ENCODE measurements around the gene ZNF778. TPM values are rescaled to one million over a fixed set of nuclear protein-coding genes. Genes with fewer than 3 reads are reported as not detected.

The ZNF778 gene
- polyA plus RNA-seq, 4 donors = 5.0 to 6.1 (median 5.3) TPM

GRCh38 chr16:89273741-89274472 lies 56.4 kb downstream of the ZNF778 start:
- no peak for DNase-seq (ENCODE audit: low read depth in 4 of 4, low spot score in 3 of 4)

GRCh38 chr16:89274561-89275283 lies 57.2 kb downstream of the ZNF778 start:
- no peak for DNase-seq (ENCODE audit: low read depth in 4 of 4, low spot score in 3 of 4)

GRCh38 chr16:89275284-89275584 lies 57.7 kb downstream of the ZNF778 start:
- DNase-seq (ENCODE audit: low read depth in 4 of 4, low spot score in 3 of 4) = no peak

GRCh38 chr16:89275837-89276720 lies 58.6 kb downstream of the ZNF778 start:
- no peak for DNase-seq (ENCODE audit: low read depth in 4 of 4, low spot score in 3 of 4)

- DNase-seq (ENCODE audit: low read depth in 4 of 4, low spot score in 3 of 4) = no peak
Measured at GRCh38 chr16:89277049-89277448, 59.5 kb downstream of the ZNF778 start.

GRCh38 chr16:89277641-89278341 lies 60.3 kb downstream of the ZNF778 start:
- DNase-seq (ENCODE audit: low read depth in 4 of 4, low spot score in 3 of 4) = no peak

GRCh38 chr16:89278441-89279240 lies 61.1 kb downstream of the ZNF778 start:
- no peak for DNase-seq (ENCODE audit: low read depth in 4 of 4, low spot score in 3 of 4)

- no peak for DNase-seq (ENCODE audit: low read depth in 4 of 4, low spot score in 3 of 4)
Measured at GRCh38 chr16:89279666-89280481, 62.4 kb downstream of the ZNF778 start.

GRCh38 chr16:89280546-89281188 lies 63.2 kb downstream of the ZNF778 start:
- DNase-seq (ENCODE audit: low read depth in 4 of 4, low spot score in 3 of 4) = no peak

GRCh38 chr16:89281189-89281577 lies 63.7 kb downstream of the ZNF778 start:
- no peak for DNase-seq (ENCODE audit: low read depth in 4 of 4, low spot score in 3 of 4)

- no peak for DNase-seq (ENCODE audit: low read depth in 4 of 4, low spot score in 3 of 4)
Measured at GRCh38 chr16:89281829-89282228, 64.3 kb downstream of the ZNF778 start.

- DNase-seq (ENCODE audit: low read depth in 4 of 4, low spot score in 3 of 4) = no peak
Measured at GRCh38 chr16:89282523-89282922, 65.0 kb downstream of the ZNF778 start.

GRCh38 chr16:89283449-89283848 lies 65.9 kb downstream of the ZNF778 start:
- no peak for DNase-seq (ENCODE audit: low read depth in 4 of 4, low spot score in 3 of 4)

GRCh38 chr16:89285381-89285780 lies 67.9 kb downstream of the ZNF778 start:
- DNase-seq (ENCODE audit: low read depth in 4 of 4, low spot score in 3 of 4) = no peak

- no peak for DNase-seq (ENCODE audit: low read depth in 4 of 4, low spot score in 3 of 4)
Measured at GRCh38 chr16:89286096-89286495, 68.6 kb downstream of the ZNF778 start.
